Effector memory CD4-positive, alpha-beta T cell (primary cell): ENCODE data around the gene HHIPL1.
"Not testable (repeated sequence)": the region's sequence is repeated elsewhere in the genome, so short reads cannot be mapped to it uniquely, and the experiment has no call there.

Experiments used
- DNase-seq, 3 donors: peaks; one replicate each; pipeline ENCODE4 v3.0.0-alpha.2; 2020
- H3K27ac ChIP-seq: 2 replicates; pipeline ENCODE4 v1.7.0; 2013; ENCODE audit warnings: mild to moderate bottlenecking, low read length, moderate library complexity; ENCODE audit not compliant: insufficient read depth, poor library complexity, severe bottlenecking
- H3K27me3 ChIP-seq: replicated peaks from 2 replicates; pipeline ENCODE4 v1.7.0; 2013; ENCODE audit warnings: mild to moderate bottlenecking, low read length; ENCODE audit not compliant: insufficient read depth, control insufficient read depth, poor library complexity, severe bottlenecking
- H3K36me3 ChIP-seq: 2 replicates; pipeline ENCODE4 v1.7.0; 2013; ENCODE audit warnings: mild to moderate bottlenecking, low read length, moderate library complexity; ENCODE audit not compliant: control insufficient read depth, insufficient read depth
- H3K4me1 ChIP-seq: 2 replicates; pipeline ENCODE4 v1.7.0; 2013; ENCODE audit warnings: low read length, mild to moderate bottlenecking; ENCODE audit not compliant: control insufficient read depth, insufficient read depth, poor library complexity, severe bottlenecking
- H3K4me3 ChIP-seq: 2 replicates; pipeline ENCODE4 v1.7.0; 2013; ENCODE audit warnings: low read length, low read depth, mild to moderate bottlenecking; ENCODE audit not compliant: insufficient read depth, poor library complexity, severe bottlenecking
- H3K9me3 ChIP-seq: 2 replicates; pipeline ENCODE4 v1.7.0; 2013; ENCODE audit warnings: mild to moderate bottlenecking, low read length, moderate library complexity; ENCODE audit not compliant: control insufficient read depth

Gene HHIPL1

DNA sequence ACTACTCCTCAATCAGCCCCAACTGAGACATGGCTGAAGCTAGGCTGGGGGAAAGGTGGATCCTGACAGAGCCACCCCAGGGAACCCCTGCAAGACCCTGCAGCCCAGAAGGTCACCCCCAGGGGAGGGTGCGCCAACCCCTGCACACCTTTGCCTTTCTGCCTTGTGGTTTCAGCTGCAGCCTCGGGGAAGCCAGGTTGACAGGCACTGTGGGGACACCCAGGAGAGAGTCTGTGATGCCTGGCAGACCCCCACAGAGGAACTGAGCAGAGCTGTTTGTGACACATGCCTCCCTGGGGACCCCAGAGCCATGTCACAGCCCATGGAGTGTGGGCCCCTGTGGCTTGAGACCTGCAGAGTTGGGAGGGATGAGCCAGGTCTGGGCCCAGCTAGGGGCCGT lies 11.8 kb upstream of the HHIPL1 start:
- H3K27ac ChIP-seq = no peak overlapping the region
- no peaks in the 10 kb centered on the region for H3K9me3 ChIP-seq
- no peak for DNase-seq
- H3K27me3 ChIP-seq = no peaks in the 10 kb centered on the region
- H3K36me3 ChIP-seq = no peaks in the 10 kb centered on the region
- H3K4me3 ChIP-seq = no peak overlapping the region
- H3K4me1 ChIP-seq = peaks cover 5% of the 10 kb centered on the region

DNA sequence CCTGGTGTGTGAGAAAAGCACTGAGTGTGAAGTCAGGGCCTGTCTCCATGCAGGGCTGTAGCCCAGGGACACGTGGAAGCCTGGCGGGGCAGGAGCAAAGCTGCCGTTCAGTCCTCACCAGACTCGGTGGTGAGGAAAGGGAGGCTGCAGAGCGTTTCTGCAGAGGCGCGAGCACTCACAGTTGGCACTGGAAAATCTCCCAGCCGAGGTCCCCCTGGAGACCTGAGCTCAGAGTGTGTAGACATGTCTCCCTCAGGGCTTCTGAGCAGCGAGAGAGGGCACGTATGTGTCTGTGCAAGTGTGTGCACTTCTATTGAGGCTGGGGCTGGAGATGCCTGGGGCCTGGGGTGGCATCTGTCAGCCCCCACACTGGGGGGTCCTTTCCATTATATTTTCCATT lies 11.0 kb upstream of the HHIPL1 start:
- H3K36me3 ChIP-seq = no peaks in the 10 kb centered on the region
- DNase-seq = no peak
- no peak overlapping the region for H3K4me3 ChIP-seq
- no peak overlapping the region for H3K27ac ChIP-seq
- no peaks in the 10 kb centered on the region for H3K27me3 ChIP-seq
- no peaks in the 10 kb centered on the region for H3K9me3 ChIP-seq
- H3K4me1 ChIP-seq = peaks cover 2% of the 10 kb centered on the region

DNA sequence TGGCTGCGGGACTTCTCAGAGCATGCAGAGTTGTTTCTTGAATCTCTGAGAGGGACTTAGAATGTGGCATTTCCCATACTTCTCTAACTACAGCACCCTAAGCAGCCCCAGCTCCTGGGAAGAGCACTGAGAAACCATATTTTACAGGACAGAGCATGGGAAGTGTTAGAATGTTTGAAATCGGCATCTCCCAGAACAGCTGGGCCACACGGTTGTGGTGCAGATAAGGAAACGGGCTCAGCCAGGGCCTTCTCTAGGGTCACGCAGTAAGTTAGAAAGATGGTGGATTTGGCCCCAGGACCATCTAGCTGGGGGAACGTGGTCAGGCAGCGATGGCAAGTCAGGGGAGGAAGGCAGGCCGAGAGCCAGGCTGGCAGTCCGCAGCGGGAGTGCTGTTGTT lies 10.5 kb upstream of the HHIPL1 start:
- DNase-seq = no peak
- Histone ChIP-seq H3K27ac (no peak overlapping the region), H3K4me3 (no peak overlapping the region), H3K9me3 (no peaks in the 10 kb centered on the region), H3K36me3 (no peaks in the 10 kb centered on the region), H3K27me3 (no peaks in the 10 kb centered on the region), H3K4me1 (no peaks in the 10 kb centered on the region)

DNA sequence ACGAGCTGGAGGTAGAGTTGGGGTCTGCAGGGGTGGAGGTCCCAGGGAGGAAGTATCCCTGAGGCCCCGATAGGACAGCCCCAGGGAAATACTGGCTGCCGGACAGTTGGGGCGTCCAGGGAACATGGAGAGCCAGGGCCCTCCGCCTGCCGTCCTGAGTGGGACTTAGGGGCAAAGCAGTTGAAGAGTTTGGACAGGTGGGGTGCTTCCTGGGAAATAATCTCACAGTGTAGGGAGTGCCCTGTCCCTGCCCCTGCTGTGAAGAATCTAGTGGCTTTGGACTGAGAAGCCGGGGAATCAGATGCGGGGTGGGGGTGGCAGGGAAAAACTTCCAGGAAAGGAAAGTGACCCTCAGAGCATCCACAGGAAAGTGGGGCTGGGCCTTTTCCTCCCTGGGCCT lies 9.8 kb upstream of the HHIPL1 start:
- H3K27me3 ChIP-seq = no peaks in the 10 kb centered on the region
- no peaks in the 10 kb centered on the region for H3K9me3 ChIP-seq
- no peak overlapping the region for H3K27ac ChIP-seq
- no peak for DNase-seq
- no peak overlapping the region for H3K4me3 ChIP-seq
- no peaks in the 10 kb centered on the region for H3K4me1 ChIP-seq
- no peaks in the 10 kb centered on the region for H3K36me3 ChIP-seq

DNA sequence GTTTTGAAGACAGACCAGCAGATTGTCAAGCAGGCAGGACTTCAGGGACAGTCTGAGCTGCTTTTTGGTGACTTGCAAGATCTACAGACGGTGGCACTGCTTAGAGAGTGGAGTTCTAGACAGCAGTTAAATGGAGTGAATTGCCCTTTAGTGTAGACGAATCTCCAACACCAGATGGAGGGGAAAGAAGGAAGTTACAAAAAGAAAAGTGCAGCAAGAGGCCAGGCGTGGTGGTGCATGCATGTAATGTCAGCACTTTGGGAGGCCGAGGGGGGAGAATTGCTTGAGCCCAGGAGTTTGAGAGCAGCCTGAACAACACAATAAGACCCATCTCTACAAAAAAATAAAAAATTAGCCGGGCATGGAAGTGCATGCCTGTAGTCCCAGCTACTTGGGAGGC lies 8.4 kb upstream of the HHIPL1 start:
- no peak overlapping the region for H3K4me3 ChIP-seq
- H3K27ac ChIP-seq = no peak overlapping the region
- no peaks in the 10 kb centered on the region for H3K9me3 ChIP-seq
- no peak for DNase-seq
- no peaks in the 10 kb centered on the region for H3K4me1 ChIP-seq
- H3K36me3 ChIP-seq = no peaks in the 10 kb centered on the region
- H3K27me3 ChIP-seq = no peaks in the 10 kb centered on the region

DNA sequence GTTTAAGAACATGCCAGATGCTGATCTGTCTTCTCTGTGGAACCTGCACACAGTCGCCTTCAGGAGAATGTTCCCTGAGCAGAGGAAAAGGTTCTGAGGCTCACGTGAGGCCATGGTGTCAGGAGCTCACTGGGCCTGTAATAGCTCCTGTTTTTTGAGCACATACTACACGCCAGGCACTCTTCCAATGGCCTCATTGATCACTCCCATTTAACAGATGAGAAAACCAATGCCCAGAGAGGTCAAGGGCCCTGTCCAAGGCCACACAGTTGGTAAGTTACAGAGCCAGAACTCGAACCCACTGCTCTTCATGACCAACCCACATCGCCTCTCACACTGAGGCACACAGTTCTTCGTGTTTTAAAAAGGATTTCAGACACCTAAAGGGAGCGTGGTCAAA lies 7.3 kb upstream of the HHIPL1 start:
- Histone ChIP-seq H3K9me3 (no peaks in the 10 kb centered on the region), H3K27ac (no peak overlapping the region), H3K4me3 (no peak overlapping the region), H3K27me3 (no peaks in the 10 kb centered on the region), H3K4me1 (no peaks in the 10 kb centered on the region), H3K36me3 (no peaks in the 10 kb centered on the region)
- DNase-seq = no peak

GRCh38 chr14:99642771-99643170 lies 2.2 kb upstream of the HHIPL1 start:
- H3K4me3 ChIP-seq, H3K27ac ChIP-seq, H3K27me3 ChIP-seq, H3K9me3 ChIP-seq, DNase-seq, H3K4me1 ChIP-seq, H3K36me3 ChIP-seq: not testable (repeated sequence)

DNA sequence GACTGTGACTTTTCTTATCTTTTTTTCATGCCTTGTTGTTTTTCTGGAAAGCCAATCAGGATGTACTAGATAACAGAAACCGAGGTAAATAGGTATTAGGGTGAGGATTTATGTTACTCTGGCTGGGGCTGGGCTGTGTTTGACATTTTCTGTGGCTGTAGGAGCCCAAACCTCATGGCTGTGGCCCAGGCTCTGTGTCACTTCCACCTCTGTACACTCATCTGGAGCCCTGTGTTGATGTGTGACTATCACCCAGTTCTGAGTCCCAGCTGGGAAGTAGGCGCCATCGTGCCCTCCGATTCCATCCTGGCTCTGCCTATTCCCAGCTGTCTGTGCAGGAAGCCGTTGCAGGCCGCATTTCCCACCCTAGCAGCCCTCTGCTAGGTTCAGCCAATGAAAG lies 1.6 kb upstream of the HHIPL1 start:
- Histone ChIP-seq H3K27me3 (peaks cover 10% of the 10 kb centered on the region), H3K27ac (no peak overlapping the region), H3K9me3 (no peaks in the 10 kb centered on the region), H3K4me3 (no peak overlapping the region), H3K36me3 (no peaks in the 10 kb centered on the region), H3K4me1 (peaks cover 7% of the 10 kb centered on the region)
- DNase-seq = no peak

- H3K4me1 ChIP-seq = peaks cover 7% of the 10 kb centered on the region
Observed at GRCh38 chr14:99644035-99644587, 818 bp upstream of the HHIPL1 start.

DNA sequence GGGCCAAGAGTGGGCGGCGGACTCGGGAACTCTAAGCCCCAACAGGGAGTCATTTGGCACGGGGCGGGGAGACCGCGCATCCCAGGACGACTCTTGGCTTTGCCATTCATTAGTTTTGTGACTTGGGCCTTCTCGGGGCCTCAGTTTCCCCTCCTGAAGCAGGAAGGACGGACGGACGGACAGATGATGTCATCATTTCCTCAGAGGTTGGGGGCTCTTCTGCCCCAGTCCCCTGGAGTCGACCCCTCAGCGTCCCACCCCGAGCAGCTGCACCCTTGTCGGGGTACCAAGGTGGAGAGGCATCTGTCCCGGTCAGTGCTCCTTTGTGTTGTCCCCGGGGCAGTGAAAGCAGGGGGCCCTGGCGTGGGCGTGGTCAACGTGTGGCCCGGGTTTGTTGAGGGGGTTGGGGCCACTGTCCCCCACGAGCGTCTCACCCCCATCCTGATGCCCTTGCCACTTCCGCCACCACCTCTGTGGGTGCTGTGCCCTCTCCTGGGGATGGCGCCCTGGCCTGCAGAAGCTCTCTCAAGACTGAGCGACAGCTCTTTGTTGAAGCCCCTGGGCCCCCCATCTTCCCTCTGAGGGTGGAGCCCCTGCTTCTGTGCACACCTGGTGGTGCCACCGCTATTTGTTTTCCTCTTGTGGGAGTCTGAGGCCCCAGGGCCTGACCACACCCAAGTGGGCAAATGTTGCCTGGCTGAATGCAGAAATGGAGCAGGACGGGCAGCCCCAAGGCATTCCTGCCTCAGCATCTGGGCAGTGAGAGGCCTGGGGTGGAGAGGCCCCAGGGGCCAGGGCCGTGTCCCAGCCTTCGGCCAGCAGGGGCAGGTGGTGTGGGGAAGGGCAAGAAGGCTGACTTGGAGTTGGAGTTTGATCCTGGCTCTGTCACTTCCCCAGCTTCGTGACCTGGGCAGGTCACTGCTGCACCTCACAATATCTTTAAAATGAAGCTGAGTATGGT lies 896 bp downstream of the HHIPL1 start:
- Histone ChIP-seq H3K36me3 (no peaks in the 10 kb centered on the region), H3K4me3 (no peak overlapping the region), H3K4me1 (peaks cover 7% of the 10 kb centered on the region), H3K27me3 (peaks cover 10% of the 10 kb centered on the region), H3K27ac (no peak overlapping the region), H3K9me3 (no peaks in the 10 kb centered on the region)
- DNase-seq = no peak

More at GRCh38 chr14:99644035-99644587, 818 bp upstream of the HHIPL1 start:
- Histone ChIP-seq H3K4me3 (no peak overlapping the region), H3K27ac (no peak overlapping the region), H3K9me3 (no peaks in the 10 kb centered on the region), H3K36me3 (no peaks in the 10 kb centered on the region), H3K27me3 (peaks cover 10% of the 10 kb centered on the region)
- no peak for DNase-seq
